ENCODE data around the gene PCCA.
"Not testable (repeated sequence)": the region's sequence is repeated elsewhere in the genome, so short reads cannot be mapped to it uniquely, and the experiment has no call there.

GRCh38 chr13:100174455-100174854 lies 85.6 kb downstream of the PCCA start:
- TF ChIP-seq USF2 (IDR thresholded peaks at IDR 0.05); REST (IDR thresholded peaks at IDR 0.05); CTCF (IDR thresholded peaks at IDR 0.05); NPAS2 (CRISPR knock-in tag; IDR thresholded peaks at IDR 0.05; ENCODE audit: borderline replicate concordance); EP300 (IDR thresholded peaks at IDR 0.05); MAZ (IDR thresholded peaks at IDR 0.05; ENCODE audit: borderline replicate concordance, low read depth, low read length); SREBF2 (IDR thresholded peaks at IDR 0.05); JUN (IDR thresholded peaks at IDR 0.05); PHF8 (IDR thresholded peaks at IDR 0.05; ENCODE audit: borderline replicate concordance, low read depth); MAX (IDR thresholded peaks at IDR 0.05); RAD21 (conservative IDR thresholded peaks at IDR 0.05 in 1 of 2, IDR thresholded peaks at IDR 0.05 in 1 of 2); CEBPB (IDR thresholded peaks at IDR 0.05); POLR2A (IDR thresholded peaks at IDR 0.05; ENCODE audit: low read length): not testable (repeated sequence)

Data from A549 (cell line).